ENCODE results near the gene ACD. TPM values are rescaled to one million over a fixed set of nuclear protein-coding genes. Genes with fewer than 3 reads are reported as not detected.

The ACD gene
- total and polyA plus RNA-seq, 9 of the 15 experiments (the other 6 are each of a cell fraction or from before 2014, with no cell fraction given) = 4.2 to 47.4 (median 19.2) TPM

DNA sequence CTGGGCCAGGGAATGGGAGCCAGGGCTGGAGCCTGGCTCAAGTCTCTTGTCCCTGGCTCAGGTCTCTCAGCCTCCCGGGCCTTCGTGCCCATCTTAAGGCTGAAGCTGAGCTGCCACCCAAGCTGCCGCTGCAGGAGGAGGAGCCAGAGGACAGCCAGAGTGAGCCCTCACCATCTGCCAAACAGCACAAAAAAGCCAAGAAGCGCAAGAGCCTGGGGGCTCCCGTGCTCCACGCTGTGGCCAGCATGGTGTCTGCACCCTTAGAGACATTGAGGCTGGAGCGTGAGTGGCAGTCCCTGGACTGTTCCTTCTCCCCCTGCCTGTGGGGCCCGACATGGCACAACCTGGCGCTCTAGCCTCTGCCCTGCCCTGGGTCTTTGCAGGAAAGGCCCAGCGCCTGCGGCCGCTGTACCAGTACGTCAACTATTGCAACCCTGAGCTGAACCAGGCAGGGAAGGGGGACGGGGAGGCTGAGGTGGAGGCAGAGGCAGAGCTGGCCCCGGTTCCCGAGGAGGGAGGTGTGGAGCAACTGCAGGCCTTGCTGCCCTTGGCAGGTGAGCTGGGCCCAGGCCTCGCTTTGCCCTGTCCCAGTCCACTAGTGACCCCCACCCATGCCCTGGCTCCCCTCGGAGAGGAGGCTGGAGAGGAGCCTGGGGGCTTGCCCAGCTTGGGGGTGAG lies 7.9 kb upstream of the ACD start:
- Histone ChIP-seq H2AFZ (ENCODE audit: low read depth, low read length) (peak overlapping the region; percentile 99), H3K9ac (ENCODE audit: insufficient read depth in 1 of 2, low read depth in 2 of 2, low read length in 2 of 2) (peak overlapping the region in 1 of 2 experiments; percentile 45; a peak in 1 of 4 replicates), H3K4me3 (no peak overlapping the region), H3K79me2 (ENCODE audit: control insufficient read depth, insufficient read depth, low read length) (peaks cover 3% of the 10 kb centered on the region; the same call in 1 of the 3 replicates), H3K9me1 (ENCODE audit: control insufficient read depth, insufficient read depth, low read length) (no peaks in the 10 kb centered on the region), H3K36me3 (ENCODE audit: control insufficient read depth, insufficient read depth, low read length) (peaks cover 7% of the 10 kb centered on the region; the same call in 2 of the 3 replicates), H3K4me1 (replicated peaks in 1 of 2; ENCODE audit: control insufficient read depth in 2 of 2, insufficient read depth in 2 of 2, low read length in 2 of 2) (peaks cover 14 to 39% of the 10 kb centered on the region in 2 experiments), H3K4me2 (ENCODE audit: insufficient read depth, low read length) (no peak overlapping the region), H3K9me3 (replicated peaks; ENCODE audit: control insufficient read depth, insufficient read depth, low read depth, low read length) (no peaks in the 10 kb centered on the region), H3K27ac (ENCODE audit: extremely low read depth, low read depth, low read length) (no peak overlapping the region), H3K27me3 (ENCODE audit: control insufficient read depth in 2 of 2, insufficient read depth in 2 of 2, low read length in 2 of 2) (no peaks in the 10 kb centered on the region), H4K20me1 (replicated peaks; ENCODE audit: control insufficient read depth, insufficient read depth, low read length) (peaks cover 2% of the 10 kb centered on the region; the same call in 1 of the 2 replicates)
- intact Hi-C loops (cut with micrococcal nuclease) = loop anchor here (1.0 to 2.0 kb wide), 2 partner anchors 105 to 147 kb away; partner anchors contain the start of gene CTCF
- in situ Hi-C loops (cut with MboI) = loop anchor here (5.0 kb wide), 1 partner anchor 259 kb away; no protein-coding TSS in a partner anchor
- POLR2A ChIA-PET = interaction anchor here (0.6 to 1.1 kb wide), 6 partner anchors 9 to 692 kb away, joined by 3 to 4 read pairs (median 3); no protein-coding TSS in a partner anchor
- ATAC-seq (peak; percentile 89), FAIRE-seq (peak; percentile 96), DNase-seq (ENCODE audit: extremely low read depth in 1 of 4, low spot score in 3 of 4) (peak; percentile 85 to 90 (median 86))
- 36% methylated on average over 16 of the region's 18 CpGs for WGBS (ENCODE audit: insufficient coverage, low coverage, missing lambda C conversion rate)
- BruUV-seq (replicated peaks) = no TSS peak
- CTCF ChIA-PET (ENCODE audit: low intra/inter-chr PET ratio) = interaction anchor here (0.6 to 3.0 kb wide), 4 partner anchors 105 to 174 kb away, joined by 3 to 25 read pairs (median 9); partner anchors contain the start of gene CTCF
- TF ChIP-seq MAX (CRISPR knock-in tag; IDR thresholded peaks at IDR 0.05) = peak; percentile 75
- 0 out of 2 replicates have a peak, but pooled peaks have one; percentile 34 for TF ChIP-seq RB1 (IDR thresholded peaks at IDR 0.05; ENCODE audit: low read depth)
- no peak for TF ChIP-seq HMG20B (CRISPR knock-in tag; IDR thresholded peaks at IDR 0.05)
- peak; percentile 9; the same call in 1 of the 2 replicates for TF ChIP-seq JUND (IDR thresholded peaks at IDR 0.05; ENCODE audit: borderline replicate concordance, low read depth, low read length)
- no peak; the same call in 2 of the 3 replicates for TF ChIP-seq JUND (tag; IDR thresholded peaks at IDR 0.05; ENCODE audit: borderline replicate concordance, low read depth, low read length)
- TF ChIP-seq, protein P1, sequence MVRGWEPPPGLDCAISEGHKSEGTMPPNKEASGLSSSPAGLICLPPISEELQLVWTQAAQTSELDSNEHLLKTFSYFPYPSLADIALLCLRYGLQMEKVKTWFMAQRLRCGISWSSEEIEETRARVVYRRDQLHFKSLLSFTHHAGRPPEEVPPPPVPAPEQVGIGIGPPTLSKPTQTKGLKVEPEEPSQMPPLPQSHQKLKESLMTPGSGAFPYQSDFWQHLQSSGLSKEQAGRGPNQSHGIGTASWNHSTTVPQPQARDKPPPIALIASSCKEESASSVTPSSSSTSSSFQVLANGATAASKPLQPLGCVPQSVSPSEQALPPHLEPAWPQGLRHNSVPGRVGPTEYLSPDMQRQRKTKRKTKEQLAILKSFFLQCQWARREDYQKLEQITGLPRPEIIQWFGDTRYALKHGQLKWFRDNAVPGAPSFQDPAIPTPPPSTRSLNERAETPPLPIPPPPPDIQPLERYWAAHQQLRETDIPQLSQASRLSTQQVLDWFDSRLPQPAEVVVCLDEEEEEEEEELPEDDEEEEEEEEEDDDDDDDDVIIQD (CRISPR knock-in tag; IDR thresholded peaks at IDR 0.05) = no peak
- peak; percentile 52; the same call in 1 of the 2 replicates for TF ChIP-seq ZNF143 (CRISPR knock-in tag; IDR thresholded peaks at IDR 0.05)
- TF ChIP-seq MEIS2 (IDR thresholded peaks at IDR 0.05; ENCODE audit: partially characterized antibody) = peak; percentile 37
- peak; percentile 55; the same call in 1 of the 2 replicates for TF ChIP-seq CREM (IDR thresholded peaks at IDR 0.05; ENCODE audit: low read depth)
- peak; percentile 59; the same call in 1 of the 2 replicates for TF ChIP-seq BHLHE40 (IDR thresholded peaks at IDR 0.05; ENCODE audit: low read length)
- TF ChIP-seq ZNF717 (CRISPR knock-in tag; IDR thresholded peaks at IDR 0.05) = no peak
- TF ChIP-seq XRCC5 (IDR thresholded peaks at IDR 0.05; ENCODE audit: low read depth, low read length) = 0 out of 2 replicates have a peak, but pooled peaks have one; percentile 71
- TF ChIP-seq PBX2 (CRISPR knock-in tag; IDR thresholded peaks at IDR 0.05; ENCODE audit: low read depth) = peak; percentile 46
- TF ChIP-seq PBX2 (tag; conservative IDR thresholded peaks at IDR 0.05; ENCODE audit: low read depth) = 0 out of 2 replicates have a peak, but pooled peaks have one; percentile 40
- TF ChIP-seq PKNOX1 (IDR thresholded peaks at IDR 0.05) = peak; percentile 90

Measured in K562 (cell line).